ENCODE data around the gene CPNE4. TPM values are rescaled to one million over a fixed set of nuclear protein-coding genes. Genes with fewer than 3 reads are reported as not detected.

Gene CPNE4
- total RNA-seq, 4 donors from 2014 or later, result not detected

DNA sequence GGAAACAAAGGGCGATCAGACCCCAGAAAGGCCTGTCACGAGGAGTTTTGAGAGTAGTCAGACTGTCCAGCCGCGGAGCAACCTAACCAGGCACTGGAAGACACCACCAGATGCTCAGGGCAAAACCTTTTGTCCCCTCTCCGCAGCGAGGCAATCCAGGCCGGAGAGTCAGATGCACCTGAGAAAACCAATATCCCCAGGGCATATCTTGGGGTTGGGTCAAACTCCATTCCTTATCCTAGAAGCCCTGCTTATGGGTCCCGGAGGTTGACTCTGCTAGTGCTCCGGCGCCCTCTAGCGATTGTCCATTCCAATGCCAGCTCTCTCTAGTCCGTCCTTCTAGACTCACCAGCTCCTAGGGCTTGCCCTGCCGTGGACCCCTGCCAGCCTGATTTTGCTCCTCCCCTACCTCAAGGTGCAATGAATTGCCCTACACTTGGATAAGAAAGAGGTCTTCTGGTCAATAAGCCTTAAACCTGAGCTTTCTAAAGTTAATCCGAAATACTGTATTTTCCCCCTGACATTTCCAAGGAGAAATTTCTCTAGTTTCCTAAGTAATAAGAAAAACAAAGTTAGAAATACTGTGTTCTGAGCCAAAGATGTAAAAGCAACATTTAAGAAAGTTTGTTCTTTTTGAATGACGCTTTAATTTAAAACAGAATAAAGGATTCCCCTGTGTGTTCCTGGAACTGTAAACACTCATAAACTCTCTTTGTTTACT lies 5.5 kb downstream of the CPNE4 start:
- Histone ChIP-seq H3K27me3 (peaks cover 11 to 17% (median 14%) of the 10 kb centered on the region in 3 donors), H3K9me3 (no peaks in the 10 kb centered on the region), H3K4me3 (no peak overlapping the region), H3K27ac (no peak overlapping the region), H3K4me1 (no peaks in the 10 kb centered on the region), H3K36me3 (no peaks in the 10 kb centered on the region)
- intact Hi-C loops (cut with DNase I; ENCODE audit: low total_unique reads), result loop anchor here (5.0 kb wide), 1 partner anchor 997 kb away; no protein-coding TSS in a partner anchor
- TF ChIP-seq, protein P1, sequence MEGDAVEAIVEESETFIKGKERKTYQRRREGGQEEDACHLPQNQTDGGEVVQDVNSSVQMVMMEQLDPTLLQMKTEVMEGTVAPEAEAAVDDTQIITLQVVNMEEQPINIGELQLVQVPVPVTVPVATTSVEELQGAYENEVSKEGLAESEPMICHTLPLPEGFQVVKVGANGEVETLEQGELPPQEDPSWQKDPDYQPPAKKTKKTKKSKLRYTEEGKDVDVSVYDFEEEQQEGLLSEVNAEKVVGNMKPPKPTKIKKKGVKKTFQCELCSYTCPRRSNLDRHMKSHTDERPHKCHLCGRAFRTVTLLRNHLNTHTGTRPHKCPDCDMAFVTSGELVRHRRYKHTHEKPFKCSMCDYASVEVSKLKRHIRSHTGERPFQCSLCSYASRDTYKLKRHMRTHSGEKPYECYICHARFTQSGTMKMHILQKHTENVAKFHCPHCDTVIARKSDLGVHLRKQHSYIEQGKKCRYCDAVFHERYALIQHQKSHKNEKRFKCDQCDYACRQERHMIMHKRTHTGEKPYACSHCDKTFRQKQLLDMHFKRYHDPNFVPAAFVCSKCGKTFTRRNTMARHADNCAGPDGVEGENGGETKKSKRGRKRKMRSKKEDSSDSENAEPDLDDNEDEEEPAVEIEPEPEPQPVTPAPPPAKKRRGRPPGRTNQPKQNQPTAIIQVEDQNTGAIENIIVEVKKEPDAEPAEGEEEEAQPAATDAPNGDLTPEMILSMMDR (IDR thresholded peaks at IDR 0.05 in 4 of 5, conservative IDR thresholded peaks at IDR 0.05 in 1 of 5), result peak; percentile 28 to 72 (median 46)
- TF ChIP-seq POLR2A (IDR thresholded peaks at IDR 0.05), result no peak
- DNase-seq, result peak; percentile 24 to 42
- peak in 1 of 2 donors; percentile 42 for ATAC-seq
- in situ Hi-C loops (cut with MboI; ENCODE audit: low sequenced_read_pairs in 4 of 4), result loop anchor here in 1 of 4 donors (10.0 to 25.0 kb wide), 2 partner anchors 235 to 992 kb away; partner anchors contain the start of genes ASTE1 and NEK11

DNA sequence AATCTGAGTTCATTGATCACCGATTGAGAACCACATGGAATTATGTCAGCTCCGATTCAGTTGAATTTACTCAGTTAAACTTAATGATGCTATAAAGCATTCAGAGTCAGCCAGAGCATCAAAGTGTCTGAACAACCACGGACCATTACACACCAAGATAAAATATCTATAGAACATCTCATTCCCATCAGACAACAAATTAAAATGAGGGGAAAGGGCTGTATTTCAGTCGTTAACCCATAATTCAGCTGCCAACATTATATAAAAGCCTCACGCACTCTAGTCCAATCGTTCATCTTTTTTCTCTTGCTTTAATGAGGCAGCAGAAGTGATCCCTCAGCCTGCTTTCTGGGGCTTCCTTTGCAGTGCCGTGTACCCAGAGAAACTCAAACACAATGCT lies 11.9 kb downstream of the CPNE4 start:
- Histone ChIP-seq H3K27me3 (no peaks in the 10 kb centered on the region), H3K36me3 (no peaks in the 10 kb centered on the region), H3K27ac (no peak overlapping the region), H3K9me3 (no peaks in the 10 kb centered on the region), H3K4me1 (no peaks in the 10 kb centered on the region), H3K4me3 (no peak overlapping the region)
- in situ Hi-C loops (cut with MboI; ENCODE audit: low sequenced_read_pairs in 4 of 4), result loop anchor here in 1 of 4 donors (10.0 kb wide), 1 partner anchor 228 kb away; no protein-coding TSS in a partner anchor
- intact Hi-C loops (cut with DNase I; ENCODE audit: low total_unique reads), result no loop called here
- ATAC-seq (no peak), DNase-seq (no peak)
- TF ChIP-seq POLR2A (IDR thresholded peaks at IDR 0.05), result no peak
- TF ChIP-seq, protein P1 (IDR thresholded peaks at IDR 0.05 in 4 of 5, conservative IDR thresholded peaks at IDR 0.05 in 1 of 5), result no peak

DNA sequence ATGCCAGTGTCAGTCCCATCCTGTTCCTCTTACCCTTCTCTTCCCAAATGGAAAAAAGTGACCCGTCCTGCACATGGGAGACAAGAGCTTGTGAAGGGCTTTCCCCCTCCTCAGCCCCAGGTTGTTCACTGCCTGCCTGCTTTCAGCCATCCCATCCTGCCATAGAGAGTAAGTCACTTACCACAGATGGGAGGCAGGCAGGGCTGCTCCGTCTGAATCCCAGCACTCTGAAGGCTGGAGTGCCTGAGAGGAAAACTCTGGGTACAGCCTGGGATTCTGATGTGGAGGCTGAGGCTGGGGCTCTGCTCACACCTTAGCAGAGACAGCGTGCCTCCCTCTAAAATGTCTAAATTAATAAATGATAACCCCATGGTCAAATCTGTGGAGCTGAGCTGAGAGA lies 14.8 kb downstream of the CPNE4 start:
- intact Hi-C loops (cut with DNase I; ENCODE audit: low total_unique reads), result no loop called here
- Histone ChIP-seq H3K4me3 (no peak overlapping the region), H3K27me3 (no peaks in the 10 kb centered on the region), H3K36me3 (no peaks in the 10 kb centered on the region), H3K9me3 (no peaks in the 10 kb centered on the region), H3K27ac (no peak overlapping the region), H3K4me1 (no peaks in the 10 kb centered on the region)
- TF ChIP-seq POLR2A (IDR thresholded peaks at IDR 0.05), result no peak
- TF ChIP-seq, protein P1 (IDR thresholded peaks at IDR 0.05 in 4 of 5, conservative IDR thresholded peaks at IDR 0.05 in 1 of 5), result no peak
- ATAC-seq (no peak), DNase-seq (no peak)
- in situ Hi-C loops (cut with MboI; ENCODE audit: low sequenced_read_pairs in 4 of 4), result loop anchor here in 1 of 4 donors (10.0 kb wide), 1 partner anchor 225 kb away; no protein-coding TSS in a partner anchor

DNA sequence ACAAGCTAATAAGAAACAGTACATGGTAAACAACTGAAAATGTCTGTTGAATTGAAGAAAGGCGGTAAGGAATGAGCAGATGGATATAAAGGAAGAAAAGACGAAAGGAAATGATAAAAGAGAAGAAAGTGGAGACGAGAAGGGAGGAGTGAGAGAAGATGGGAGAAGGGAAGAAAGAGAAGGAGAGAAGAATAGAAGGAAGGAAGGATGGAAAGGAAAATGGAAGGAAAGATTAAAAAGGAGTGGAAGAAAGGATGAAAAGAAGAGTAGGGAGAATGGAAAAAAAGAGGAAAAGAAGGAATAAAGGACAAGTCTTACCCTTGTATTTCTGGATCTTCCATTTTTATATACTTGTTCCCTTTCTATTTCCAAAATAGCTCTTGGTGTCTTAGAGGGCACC lies 17.7 kb downstream of the CPNE4 start:
- TF ChIP-seq, protein P1 (IDR thresholded peaks at IDR 0.05 in 4 of 5, conservative IDR thresholded peaks at IDR 0.05 in 1 of 5), result no peak
- TF ChIP-seq POLR2A (IDR thresholded peaks at IDR 0.05), result no peak
- no peaks in the 10 kb centered on the region for H3K36me3 ChIP-seq
- in situ Hi-C loops (cut with MboI; ENCODE audit: low sequenced_read_pairs in 4 of 4), result no loop called here
- no peaks in the 10 kb centered on the region for H3K27me3 ChIP-seq
- H3K27ac ChIP-seq, result no peak overlapping the region
- H3K4me1 ChIP-seq, result no peaks in the 10 kb centered on the region
- DNase-seq (no peak), ATAC-seq (no peak)
- no peaks in the 10 kb centered on the region for H3K9me3 ChIP-seq
- H3K4me3 ChIP-seq, result no peak overlapping the region
- intact Hi-C loops (cut with DNase I; ENCODE audit: low total_unique reads), result no loop called here
